ENCODE results near the gene COX4I1.

Gene COX4I1

DNA sequence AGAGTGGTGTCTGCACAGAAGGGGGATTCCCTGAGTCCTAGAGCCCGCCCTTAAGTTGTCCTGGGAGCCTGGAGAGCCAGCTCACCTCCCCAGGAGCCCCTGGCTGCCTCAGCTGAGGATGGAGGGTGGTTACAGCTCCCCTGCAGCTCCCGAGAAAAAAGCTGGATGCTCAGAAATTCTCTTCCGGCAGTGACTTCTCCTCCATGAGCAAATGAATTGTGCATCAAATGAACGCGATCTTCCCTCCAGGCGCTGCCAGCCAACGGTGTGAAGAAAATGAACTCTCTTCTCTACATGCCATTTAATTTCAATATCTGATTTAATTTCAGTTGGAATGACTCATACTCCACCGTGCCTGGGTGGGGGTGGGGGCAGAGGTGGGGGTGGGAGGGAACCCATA, 34.3 kb upstream of the COX4I1 start:
- H3K27ac ChIP-seq, result no peak overlapping the region
- no peaks in the 10 kb centered on the region for H3K27me3 ChIP-seq (ENCODE audit: insufficient read depth, low read depth, severe bottlenecking)
- TF ChIP-seq, protein P1, sequence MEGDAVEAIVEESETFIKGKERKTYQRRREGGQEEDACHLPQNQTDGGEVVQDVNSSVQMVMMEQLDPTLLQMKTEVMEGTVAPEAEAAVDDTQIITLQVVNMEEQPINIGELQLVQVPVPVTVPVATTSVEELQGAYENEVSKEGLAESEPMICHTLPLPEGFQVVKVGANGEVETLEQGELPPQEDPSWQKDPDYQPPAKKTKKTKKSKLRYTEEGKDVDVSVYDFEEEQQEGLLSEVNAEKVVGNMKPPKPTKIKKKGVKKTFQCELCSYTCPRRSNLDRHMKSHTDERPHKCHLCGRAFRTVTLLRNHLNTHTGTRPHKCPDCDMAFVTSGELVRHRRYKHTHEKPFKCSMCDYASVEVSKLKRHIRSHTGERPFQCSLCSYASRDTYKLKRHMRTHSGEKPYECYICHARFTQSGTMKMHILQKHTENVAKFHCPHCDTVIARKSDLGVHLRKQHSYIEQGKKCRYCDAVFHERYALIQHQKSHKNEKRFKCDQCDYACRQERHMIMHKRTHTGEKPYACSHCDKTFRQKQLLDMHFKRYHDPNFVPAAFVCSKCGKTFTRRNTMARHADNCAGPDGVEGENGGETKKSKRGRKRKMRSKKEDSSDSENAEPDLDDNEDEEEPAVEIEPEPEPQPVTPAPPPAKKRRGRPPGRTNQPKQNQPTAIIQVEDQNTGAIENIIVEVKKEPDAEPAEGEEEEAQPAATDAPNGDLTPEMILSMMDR (IDR thresholded peaks at IDR 0.05; ENCODE audit: low read depth, low read length), result no peak
- DNase-seq, result no peak
- no peaks in the 10 kb centered on the region for H3K36me3 ChIP-seq
- H3K9me3 ChIP-seq (ENCODE audit: severe bottlenecking), result no peaks in the 10 kb centered on the region
- H3K4me3 ChIP-seq (ENCODE audit: low read depth, low read length), result no peak overlapping the region

DNA sequence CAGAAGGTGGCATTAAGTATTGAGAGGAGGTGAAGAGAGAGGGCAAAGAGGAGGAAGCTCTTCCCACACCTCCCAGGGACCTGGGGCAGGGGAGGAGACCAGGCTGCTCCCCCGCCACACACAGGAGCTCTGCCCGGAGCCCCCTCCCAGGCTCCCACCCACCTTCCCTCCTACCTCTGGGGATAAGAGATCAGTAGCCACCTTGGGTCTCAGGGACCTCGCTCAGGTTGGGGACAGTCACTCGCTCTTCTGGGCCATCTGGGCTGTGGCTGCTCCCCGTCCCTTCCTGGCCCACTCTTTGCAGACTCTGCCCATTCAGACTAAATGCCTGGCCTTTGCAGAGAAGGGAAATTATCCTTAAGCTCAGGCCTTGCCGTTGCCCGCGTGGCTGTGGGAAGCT, 33.7 kb upstream of the COX4I1 start:
- no peaks in the 10 kb centered on the region for H3K9me3 ChIP-seq (ENCODE audit: severe bottlenecking)
- H3K27ac ChIP-seq, result no peak overlapping the region
- no peaks in the 10 kb centered on the region for H3K36me3 ChIP-seq
- DNase-seq, result no peak
- H3K27me3 ChIP-seq (ENCODE audit: insufficient read depth, low read depth, severe bottlenecking), result no peaks in the 10 kb centered on the region
- TF ChIP-seq, protein P1 (IDR thresholded peaks at IDR 0.05; ENCODE audit: low read depth, low read length), result no peak
- no peak overlapping the region for H3K4me3 ChIP-seq (ENCODE audit: low read depth, low read length)

DNA sequence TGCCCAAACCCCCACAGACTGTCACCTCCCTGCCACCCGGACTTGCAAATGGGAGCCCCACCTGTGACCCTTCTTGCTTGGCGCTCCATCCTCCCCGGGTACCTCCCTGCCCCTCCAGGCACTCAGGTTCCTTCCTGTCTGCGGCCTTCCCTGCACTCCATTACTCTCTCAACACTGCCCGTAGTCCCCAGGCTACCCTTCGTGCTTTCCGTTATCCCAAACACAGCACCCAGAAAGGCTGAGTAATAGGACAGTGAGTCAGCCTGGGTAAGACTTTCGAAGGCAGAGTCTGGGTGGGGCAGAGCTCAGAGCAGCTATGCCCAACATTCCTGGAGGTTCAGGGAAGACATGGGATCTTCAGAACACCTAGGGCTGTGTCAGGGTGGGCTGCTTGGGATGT, 32.0 kb upstream of the COX4I1 start:
- Histone ChIP-seq H3K27ac (no peak overlapping the region), H3K36me3 (no peaks in the 10 kb centered on the region), H3K27me3 (ENCODE audit: insufficient read depth, low read depth, severe bottlenecking) (no peaks in the 10 kb centered on the region), H3K9me3 (ENCODE audit: severe bottlenecking) (no peaks in the 10 kb centered on the region), H3K4me3 (ENCODE audit: low read depth, low read length) (no peak overlapping the region)
- DNase-seq, result no peak
- TF ChIP-seq, protein P1 (IDR thresholded peaks at IDR 0.05; ENCODE audit: low read depth, low read length), result no peak

DNA sequence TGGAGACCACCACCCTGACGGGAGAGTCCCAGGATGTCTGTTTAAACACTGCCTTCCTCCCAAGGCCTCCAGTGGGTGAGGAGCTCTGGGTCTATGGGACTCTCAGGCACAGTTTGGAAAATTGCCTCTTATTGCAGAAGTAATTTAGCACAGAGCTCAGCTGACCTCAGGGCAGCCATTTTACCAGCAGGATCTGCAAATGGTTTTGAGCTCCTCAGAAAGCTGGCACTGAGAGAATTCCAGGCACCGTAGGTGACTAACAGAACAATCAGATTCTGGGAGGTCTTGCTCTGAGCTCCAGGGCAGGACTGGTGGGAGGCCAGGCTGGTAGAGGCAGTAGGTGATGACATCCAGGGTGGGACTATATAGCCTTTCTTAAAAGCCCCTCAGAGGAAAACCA, 31.3 kb upstream of the COX4I1 start:
- Histone ChIP-seq H3K4me3 (ENCODE audit: low read depth, low read length) (no peak overlapping the region), H3K27ac (no peak overlapping the region), H3K27me3 (ENCODE audit: insufficient read depth, low read depth, severe bottlenecking) (no peaks in the 10 kb centered on the region), H3K9me3 (ENCODE audit: severe bottlenecking) (no peaks in the 10 kb centered on the region), H3K36me3 (no peaks in the 10 kb centered on the region)
- no peak for DNase-seq
- TF ChIP-seq, protein P1 (IDR thresholded peaks at IDR 0.05; ENCODE audit: low read depth, low read length), result no peak

DNA sequence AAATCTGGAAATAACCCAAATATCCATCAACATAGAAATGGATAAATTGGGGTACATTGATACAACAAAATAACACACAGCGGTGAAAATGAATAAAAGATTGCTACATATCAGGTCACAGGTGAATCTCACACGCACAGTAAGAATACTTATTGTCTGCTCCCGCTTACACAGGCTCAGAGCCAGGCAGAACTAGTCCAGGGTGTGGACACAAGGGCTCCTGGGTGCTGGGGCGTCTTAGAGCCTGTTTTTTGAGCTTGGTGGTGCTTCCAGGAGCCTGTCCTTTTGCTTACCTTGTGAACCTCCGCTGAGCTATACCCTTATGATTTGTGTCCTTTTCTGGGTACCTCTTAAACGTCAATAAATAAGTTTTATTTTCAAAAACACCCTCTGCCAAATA, 28.8 kb upstream of the COX4I1 start:
- H3K27ac ChIP-seq, result no peak overlapping the region

DNA sequence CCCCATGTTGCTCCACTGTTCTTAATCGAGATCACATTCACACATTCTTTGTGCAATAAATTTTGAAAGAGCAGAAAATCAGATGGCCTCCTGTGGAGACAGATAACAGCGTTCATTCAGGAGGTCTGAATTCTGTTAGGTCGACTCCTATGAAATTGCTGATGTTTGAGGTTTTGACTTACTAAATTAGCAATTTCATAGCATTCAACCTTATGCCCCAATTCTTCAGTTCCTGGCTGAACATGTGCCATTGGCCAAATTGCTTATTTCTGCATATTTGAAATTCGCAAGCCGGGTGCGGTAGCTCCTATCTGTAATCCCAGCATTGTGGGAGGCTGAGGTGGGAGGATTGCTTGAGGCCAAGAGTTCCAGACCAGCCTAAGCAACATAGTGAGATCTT, 26.5 kb upstream of the COX4I1 start:
- Histone ChIP-seq H3K4me3 (ENCODE audit: low read depth, low read length) (no peak overlapping the region), H3K27me3 (ENCODE audit: insufficient read depth, low read depth, severe bottlenecking) (no peaks in the 10 kb centered on the region), H3K36me3 (no peaks in the 10 kb centered on the region; the same call in 1 of the 2 replicates), H3K9me3 (ENCODE audit: severe bottlenecking) (no peaks in the 10 kb centered on the region), H3K27ac (no peak overlapping the region)
- DNase-seq, result no peak
- TF ChIP-seq, protein P1 (IDR thresholded peaks at IDR 0.05; ENCODE audit: low read depth, low read length), result no peak

More for the DNA sequence above, 28.8 kb upstream of the COX4I1 start:
- TF ChIP-seq, protein P1 (IDR thresholded peaks at IDR 0.05; ENCODE audit: low read depth, low read length), result no peak
- H3K9me3 ChIP-seq (ENCODE audit: severe bottlenecking), result no peaks in the 10 kb centered on the region
- H3K36me3 ChIP-seq, result no peaks in the 10 kb centered on the region
- no peaks in the 10 kb centered on the region for H3K27me3 ChIP-seq (ENCODE audit: insufficient read depth, low read depth, severe bottlenecking)
- no peak for DNase-seq
- H3K4me3 ChIP-seq (ENCODE audit: low read depth, low read length), result no peak overlapping the region
